Central memory CD8-positive, alpha-beta T cell (primary cell): ENCODE measurements around the gene OR7D2.
"Not testable (repeated sequence)": the region's sequence is repeated elsewhere in the genome, so short reads cannot be mapped to it uniquely, and the experiment has no call there.

Experiments
- ATAC-seq: fragments of 150-1000 bp; cut with Tn5 transposase; replicated peaks from 2 replicates; pipeline ENCODE4 v1.10.0; 2022; ENCODE audit warnings: mild to moderate bottlenecking, moderate FRiP score, moderate number of reproducible peaks; ENCODE audit not compliant: poor library complexity, severe bottlenecking; ENCODE audit errors: extremely low read depth
- DNase-seq, 2 donors: peaks; one replicate each; pipeline ENCODE4 v3.0.0; 2021; ENCODE audit warnings: low spot score in 2 of 2
- H3K27ac Mint-ChIP-seq: one replicate; pipeline ENCODE4 v1.8.0; 2022; ENCODE audit warnings: low read depth, mild to moderate bottlenecking, moderate library complexity, mixed read lengths
- H3K27me3 Mint-ChIP-seq: one replicate; pipeline ENCODE4 v1.8.0; 2022; ENCODE audit warnings: mixed read lengths
- H3K36me3 Mint-ChIP-seq: one replicate; pipeline ENCODE4 v1.8.0; 2022; ENCODE audit warnings: mild to moderate bottlenecking, moderate library complexity, mixed read lengths; ENCODE audit not compliant: insufficient read depth
- H3K4me1 Mint-ChIP-seq: one replicate; pipeline ENCODE4 v1.8.0; 2022; ENCODE audit warnings: mixed read lengths
- H3K4me3 Mint-ChIP-seq: one replicate; pipeline ENCODE4 v1.8.0; 2022; ENCODE audit warnings: mild to moderate bottlenecking, moderate library complexity, mixed read lengths
- H3K9me3 Mint-ChIP-seq: one replicate; pipeline ENCODE4 v1.8.0; 2022; ENCODE audit warnings: mixed read lengths

Gene OR7D2

DNA sequence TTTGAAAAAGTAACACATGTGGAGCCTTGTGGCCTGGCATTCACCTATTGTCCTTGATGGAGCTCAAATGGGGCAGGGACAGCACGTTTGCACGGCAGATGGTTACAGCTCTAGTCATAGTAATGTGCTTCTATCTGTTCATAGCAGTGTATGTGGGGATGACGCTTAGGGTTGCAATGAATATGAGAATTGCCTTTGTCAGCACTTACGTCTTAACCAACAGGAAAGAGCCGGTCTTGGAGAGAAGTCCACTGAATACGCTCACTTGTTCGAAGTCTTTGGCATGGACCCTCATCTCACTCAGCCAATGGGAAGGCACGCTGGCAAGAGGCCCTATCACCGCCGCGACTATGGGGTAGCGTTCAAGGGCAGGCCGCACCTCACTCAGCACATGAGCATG lies 18.9 kb upstream of the OR7D2 start:
- ATAC-seq (no peak), DNase-seq (no peak)
- H3K27ac Mint-ChIP-seq: no peak overlapping the region
- H3K36me3 Mint-ChIP-seq: peaks cover 75% of the 10 kb centered on the region
- H3K4me1 Mint-ChIP-seq: peaks cover 8% of the 10 kb centered on the region
- no peak overlapping the region for H3K4me3 Mint-ChIP-seq
- no peaks in the 10 kb centered on the region for H3K27me3 Mint-ChIP-seq
- no peaks in the 10 kb centered on the region for H3K9me3 Mint-ChIP-seq

DNA sequence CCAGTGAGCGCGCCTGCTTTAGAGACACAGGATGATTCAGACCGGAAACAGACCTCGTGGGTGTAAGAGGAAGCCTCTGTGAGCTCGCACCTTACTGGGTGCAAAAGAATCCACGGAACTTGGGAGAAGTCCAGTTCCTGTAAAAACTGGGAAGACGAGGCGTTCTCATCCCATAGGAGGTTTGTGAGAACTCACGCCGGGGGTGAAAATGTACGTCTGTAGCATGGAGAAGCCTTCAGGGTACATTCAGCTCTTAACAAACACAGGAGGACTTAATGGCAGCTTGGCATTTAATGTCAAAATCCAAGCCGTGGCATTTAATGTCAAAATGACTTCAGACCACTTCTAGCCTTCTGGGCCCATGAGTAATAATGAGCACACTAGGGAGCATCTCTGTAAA lies 17.4 kb upstream of the OR7D2 start:
- no peak overlapping the region for H3K27ac Mint-ChIP-seq
- ATAC-seq: no peak
- DNase-seq: no peak
- H3K4me3 Mint-ChIP-seq: no peak overlapping the region
- no peaks in the 10 kb centered on the region for H3K9me3 Mint-ChIP-seq
- peaks cover 78% of the 10 kb centered on the region for H3K36me3 Mint-ChIP-seq
- H3K27me3 Mint-ChIP-seq: no peaks in the 10 kb centered on the region
- H3K4me1 Mint-ChIP-seq: no peaks in the 10 kb centered on the region

DNA sequence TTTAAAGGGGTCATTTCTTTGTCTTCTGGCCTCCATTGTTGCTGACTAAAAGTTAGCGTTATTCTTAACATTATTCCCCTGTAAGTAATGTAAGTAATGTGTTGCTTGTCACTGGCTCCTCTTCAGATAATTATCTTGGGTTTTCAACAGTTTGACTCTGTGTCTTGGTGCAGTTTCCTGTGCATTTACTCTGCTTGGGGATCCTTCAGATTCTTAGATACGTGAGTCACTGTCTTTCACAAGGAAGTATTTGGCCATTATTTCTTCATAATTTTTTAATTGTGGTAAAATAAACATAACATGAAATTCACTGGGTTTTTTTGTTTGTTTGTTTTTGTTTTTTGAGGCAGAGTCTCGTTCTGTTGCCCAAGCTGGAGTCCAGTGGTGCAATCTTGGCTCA lies 13.5 kb upstream of the OR7D2 start:
- no peaks in the 10 kb centered on the region for H3K27me3 Mint-ChIP-seq
- H3K4me3 Mint-ChIP-seq: no peak overlapping the region
- no peak overlapping the region for H3K27ac Mint-ChIP-seq
- DNase-seq: no peak
- no peak for ATAC-seq
- H3K9me3 Mint-ChIP-seq: no peaks in the 10 kb centered on the region
- H3K4me1 Mint-ChIP-seq: no peaks in the 10 kb centered on the region
- H3K36me3 Mint-ChIP-seq: peaks cover 45% of the 10 kb centered on the region

DNA sequence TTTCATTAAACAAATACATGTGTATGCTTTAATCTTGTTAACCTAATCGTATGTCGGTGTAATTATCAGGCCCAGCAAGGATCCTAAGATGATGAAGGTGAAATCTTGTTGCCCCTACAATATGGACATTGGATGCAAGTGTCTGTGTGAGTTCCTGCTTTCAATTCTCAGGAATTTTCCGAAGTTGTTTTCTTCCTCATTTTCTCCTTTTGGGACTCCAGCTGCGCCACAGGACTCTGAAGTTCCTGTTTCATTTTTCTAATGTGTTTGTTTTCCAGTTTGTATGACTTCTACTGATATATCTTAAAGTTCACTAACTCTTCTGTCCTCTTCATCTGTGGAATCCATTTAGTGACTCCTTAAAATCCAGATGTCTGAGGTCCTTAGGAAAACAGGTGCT lies 11.9 kb upstream of the OR7D2 start:
- Mint-ChIP-seq H3K4me3 (no peak overlapping the region), H3K4me1 (no peaks in the 10 kb centered on the region), H3K27ac (no peak overlapping the region), H3K9me3 (no peaks in the 10 kb centered on the region), H3K27me3 (no peaks in the 10 kb centered on the region), H3K36me3 (peaks cover 29% of the 10 kb centered on the region)
- no peak for ATAC-seq
- DNase-seq: no peak

DNA sequence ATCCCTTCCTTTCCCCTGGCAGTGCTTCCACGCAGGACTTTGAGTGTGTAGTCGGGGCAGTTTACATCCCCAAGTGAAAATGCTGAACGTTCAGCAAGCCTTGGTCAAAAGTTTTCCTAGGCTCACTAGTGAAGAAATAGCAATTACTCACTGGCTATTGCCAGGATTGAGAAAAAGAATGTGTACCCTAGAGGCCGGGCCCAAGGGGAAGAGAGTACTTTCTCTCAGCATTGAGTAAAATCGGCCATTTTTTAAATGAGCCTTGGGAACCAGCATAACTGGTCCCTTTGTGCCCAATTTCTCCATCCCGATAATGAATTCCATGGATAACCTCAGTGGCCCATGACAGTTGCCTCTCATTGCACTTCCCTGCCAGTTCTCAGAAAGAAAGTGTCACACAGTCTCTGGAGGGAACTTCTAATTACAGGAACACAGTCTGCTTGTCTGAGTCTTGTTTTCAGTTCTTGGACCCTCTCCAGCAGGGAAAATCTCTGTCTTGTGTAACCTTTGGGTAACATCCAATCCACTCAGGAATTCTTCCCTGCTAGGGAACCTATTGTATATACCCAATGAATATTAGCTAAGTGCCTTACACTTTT lies 7.3 kb upstream of the OR7D2 start:
- H3K27ac Mint-ChIP-seq: no peak overlapping the region
- H3K36me3 Mint-ChIP-seq: no peaks in the 10 kb centered on the region
- ATAC-seq (no peak), DNase-seq (no peak)
- H3K27me3 Mint-ChIP-seq: no peaks in the 10 kb centered on the region
- H3K4me1 Mint-ChIP-seq: no peaks in the 10 kb centered on the region
- H3K4me3 Mint-ChIP-seq: no peak overlapping the region
- H3K9me3 Mint-ChIP-seq: no peaks in the 10 kb centered on the region

DNA sequence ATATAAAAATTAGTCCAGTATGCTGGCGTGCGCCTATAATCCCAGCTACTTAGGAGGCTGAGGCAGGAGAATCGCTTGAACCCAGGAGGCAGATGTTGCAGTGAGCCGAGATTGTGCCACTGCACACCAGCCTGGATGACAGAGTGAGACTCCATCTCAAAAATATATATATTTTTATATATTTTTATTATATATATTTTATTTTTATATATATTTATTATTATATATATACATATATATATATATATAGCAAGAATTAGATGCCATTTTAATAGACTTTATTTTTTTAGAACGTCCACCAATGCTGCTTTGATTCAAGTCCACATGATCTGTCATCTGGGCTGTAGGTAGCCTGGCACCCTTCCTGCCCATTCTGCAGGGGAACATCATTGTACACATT lies 3.5 kb upstream of the OR7D2 start:
- ATAC-seq (no peak), DNase-seq (no peak)
- Mint-ChIP-seq H3K9me3 (no peaks in the 10 kb centered on the region), H3K27ac (no peak overlapping the region), H3K4me3 (no peak overlapping the region), H3K27me3 (peaks cover 25% of the 10 kb centered on the region), H3K4me1 (no peaks in the 10 kb centered on the region), H3K36me3 (peaks cover 2% of the 10 kb centered on the region)

DNA sequence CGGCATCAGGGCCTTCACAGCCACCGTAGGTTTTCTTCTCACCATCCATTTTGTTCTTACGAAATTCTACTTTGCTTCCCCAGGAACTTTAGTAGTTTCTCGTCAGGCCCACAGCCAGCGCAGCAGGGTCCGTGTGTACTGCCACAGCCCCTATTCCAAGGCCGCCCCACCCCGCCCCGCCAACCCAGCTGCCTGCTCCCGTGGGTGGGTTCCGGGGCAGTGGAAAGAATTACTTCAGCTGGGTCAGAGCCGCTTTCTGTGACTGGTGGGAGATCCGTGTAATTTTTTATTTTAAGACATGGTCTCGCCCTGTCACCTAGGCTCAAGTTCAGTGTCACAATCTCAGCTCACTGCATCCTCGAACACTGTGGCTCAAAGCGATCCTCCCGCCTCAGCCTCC lies 4.2 kb downstream of the OR7D2 start:
- Mint-ChIP-seq H3K9me3 (peaks cover 8% of the 10 kb centered on the region), H3K4me1 (no peaks in the 10 kb centered on the region), H3K4me3 (no peak overlapping the region), H3K27ac (no peak overlapping the region), H3K36me3 (no peaks in the 10 kb centered on the region), H3K27me3 (peaks cover 30% of the 10 kb centered on the region)
- ATAC-seq (no peak), DNase-seq (no peak)

DNA sequence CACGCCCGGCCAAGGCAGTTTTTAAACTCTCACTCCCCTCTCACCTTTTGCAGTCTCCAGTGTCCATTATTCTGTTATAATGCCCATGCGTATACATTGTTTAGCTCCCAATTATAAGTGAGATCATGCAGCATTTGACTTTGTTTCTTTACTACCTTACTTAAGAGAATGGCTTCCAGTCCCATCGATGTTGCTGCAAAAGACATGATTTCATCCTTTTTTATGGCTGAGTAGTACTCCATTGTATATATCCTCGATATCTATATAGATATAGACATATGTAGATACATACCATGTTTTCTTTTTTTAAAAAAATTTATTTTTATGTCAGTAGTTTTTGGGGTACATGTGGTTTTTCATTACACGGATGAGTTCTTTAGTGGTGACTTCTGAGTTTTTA lies 8.4 kb downstream of the OR7D2 start:
- Mint-ChIP-seq H3K4me1 (no peaks in the 10 kb centered on the region), H3K36me3 (no peaks in the 10 kb centered on the region), H3K9me3 (peaks cover 8% of the 10 kb centered on the region), H3K27me3 (peaks cover 46% of the 10 kb centered on the region), H3K27ac (no peak overlapping the region), H3K4me3 (no peak overlapping the region)
- DNase-seq (no peak), ATAC-seq (no peak)

DNA sequence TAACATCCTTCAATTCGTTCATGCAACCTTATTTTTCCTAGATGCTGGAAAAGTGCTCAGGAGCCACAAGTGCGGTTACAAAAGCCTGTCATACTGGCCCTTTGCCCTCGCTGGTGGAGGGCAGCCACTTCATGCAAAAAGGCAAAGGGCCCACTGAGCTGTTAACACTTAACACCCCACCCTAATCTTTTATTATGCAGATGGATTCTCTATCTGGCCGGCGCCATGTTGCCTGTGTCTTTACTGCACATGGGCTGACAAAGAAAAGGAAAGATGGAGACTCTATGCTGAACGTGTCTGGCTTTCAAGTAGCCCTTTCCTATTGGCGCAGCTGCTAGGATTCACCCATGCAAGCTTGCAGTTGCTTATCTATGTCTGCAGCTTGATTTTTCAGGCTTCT lies 10.8 kb downstream of the OR7D2 start:
- H3K27ac Mint-ChIP-seq: no peak overlapping the region
- DNase-seq (no peak), ATAC-seq (no peak)
- H3K9me3 Mint-ChIP-seq: peaks cover 8% of the 10 kb centered on the region
- H3K27me3 Mint-ChIP-seq: peaks cover 63% of the 10 kb centered on the region
- H3K4me1 Mint-ChIP-seq: no peaks in the 10 kb centered on the region
- H3K4me3 Mint-ChIP-seq: no peak overlapping the region
- no peaks in the 10 kb centered on the region for H3K36me3 Mint-ChIP-seq

DNA sequence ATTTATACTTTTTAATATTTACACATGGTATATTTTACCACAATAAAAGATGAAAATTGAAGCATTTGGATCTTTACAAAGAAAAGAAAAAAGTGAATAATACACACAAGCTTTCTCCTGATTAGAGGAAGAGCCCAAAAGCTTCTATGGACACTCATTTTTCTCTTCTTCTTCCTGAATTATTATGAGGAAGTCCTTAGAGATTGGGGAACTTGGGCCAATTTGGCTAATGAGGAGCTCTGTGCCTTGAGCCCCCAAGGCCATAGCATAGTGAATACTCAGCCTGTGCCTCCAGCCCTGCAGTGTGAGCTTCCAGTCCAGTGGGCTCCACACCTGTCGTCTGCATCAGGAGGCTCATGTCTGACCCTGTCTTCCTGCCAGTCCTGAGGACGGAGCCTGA lies 19.3 kb downstream of the OR7D2 start:
- not testable (repeated sequence) for ATAC-seq, H3K9me3 Mint-ChIP-seq, DNase-seq, H3K36me3 Mint-ChIP-seq, H3K27ac Mint-ChIP-seq, H3K4me3 Mint-ChIP-seq, H3K4me1 Mint-ChIP-seq
- H3K27me3 Mint-ChIP-seq: peaks cover 46% of the 10 kb centered on the region

DNA sequence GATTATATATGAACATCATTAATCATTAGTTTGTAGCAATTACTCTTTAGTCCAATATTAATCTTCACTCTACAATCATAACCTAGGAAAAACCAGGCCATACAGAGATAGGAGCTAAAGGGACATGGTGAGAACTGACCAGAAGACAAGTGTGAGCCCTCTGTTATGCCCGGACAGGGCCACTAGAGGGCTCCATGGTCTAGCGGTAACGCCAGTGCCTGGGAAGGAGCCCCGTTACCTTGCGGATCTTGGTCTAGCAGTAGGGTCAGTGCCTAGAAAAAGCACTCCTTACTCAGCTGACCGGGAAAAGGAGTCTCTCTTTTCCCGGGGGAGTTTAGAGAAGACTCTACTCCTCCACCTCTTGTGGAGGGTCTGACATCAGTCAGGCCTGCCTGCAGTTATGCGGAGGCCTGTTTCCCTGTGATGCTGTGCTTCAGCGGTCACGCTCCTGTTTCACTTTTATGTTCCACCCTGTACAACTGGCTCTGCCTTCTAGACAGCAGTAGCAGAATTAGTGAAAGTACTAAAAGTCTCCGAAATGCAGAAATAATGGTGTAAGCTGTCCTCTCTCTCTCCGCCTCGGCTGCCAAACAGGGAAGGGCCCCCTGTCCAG lies 26.8 kb downstream of the OR7D2 start:
- H3K9me3 Mint-ChIP-seq: no peaks in the 10 kb centered on the region
- peaks cover 5% of the 10 kb centered on the region for H3K4me1 Mint-ChIP-seq
- peak; percentile 33 to 41 for DNase-seq
- no peak overlapping the region for H3K4me3 Mint-ChIP-seq
- peak; percentile 40 for ATAC-seq
- peaks cover 7% of the 10 kb centered on the region for H3K27me3 Mint-ChIP-seq
- H3K36me3 Mint-ChIP-seq: no peaks in the 10 kb centered on the region
- no peak overlapping the region for H3K27ac Mint-ChIP-seq

DNA sequence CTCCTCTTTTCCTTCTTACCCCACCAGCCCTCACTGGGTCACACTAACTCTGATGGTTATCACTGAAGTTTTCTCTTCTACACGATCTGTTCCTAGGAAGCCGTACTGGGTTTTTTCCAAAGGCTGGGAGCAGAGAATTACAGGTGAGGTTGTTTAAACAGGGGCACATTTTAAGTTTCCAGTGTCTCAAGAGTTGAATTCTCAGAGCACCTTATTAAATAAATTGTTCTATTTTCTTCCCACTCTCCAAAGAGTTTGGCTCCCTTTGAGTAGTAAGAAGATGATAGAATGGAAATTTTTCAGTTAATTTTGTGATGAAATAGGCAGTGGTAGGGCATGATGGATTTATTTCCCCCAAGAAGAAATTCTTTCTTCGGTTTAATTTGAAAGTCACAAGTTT lies 40.7 kb downstream of the OR7D2 start, which contains the start of gene OR7D4:
TSS of gene OR7D4 (minus strand) at position 101 of the 400 bp plus-strand sequence. CDS start 4,752 bp downstream, outside the sequence.
- Mint-ChIP-seq H3K9me3 (peaks cover 7% of the 10 kb centered on the region), H3K36me3 (no peaks in the 10 kb centered on the region), H3K27me3 (peaks cover 29% of the 10 kb centered on the region), H3K4me1 (no peaks in the 10 kb centered on the region), H3K27ac (no peak within 1 kb of the TSS), H3K4me3 (no peak within 1 kb of the TSS)
- ATAC-seq (no peak), DNase-seq (no peak)
